Measurements from ENCODE around the gene ASCC2.
A peak's percentile ranks its signal among the peaks of the same experiment; 100 is the strongest.

Gene ASCC2

GRCh38 chr22:29816539-29816938 is 21.5 kb downstream of the ASCC2 start:
- peaks cover 8% of the 10 kb centered on the region for H3K4me1 Mint-ChIP-seq
- ATAC-seq (no peak), DNase-seq (ENCODE audit: low spot score in 2 of 2) (no peak)
- no peak overlapping the region for H3K4me3 Mint-ChIP-seq
- peaks cover 89% of the 10 kb centered on the region for H3K36me3 Mint-ChIP-seq
- H3K27ac Mint-ChIP-seq, result peak overlapping the region; percentile 43
- H3K9me3 Mint-ChIP-seq, result no peaks in the 10 kb centered on the region

GRCh38 chr22:29816128-29816527 is 21.9 kb downstream of the ASCC2 start:
- DNase-seq (ENCODE audit: low spot score in 2 of 2) (no peak), ATAC-seq (no peak)
- H3K27ac Mint-ChIP-seq, result peak overlapping the region; percentile 43
- peaks cover 89% of the 10 kb centered on the region for H3K36me3 Mint-ChIP-seq
- no peak overlapping the region for H3K4me3 Mint-ChIP-seq
- H3K9me3 Mint-ChIP-seq, result no peaks in the 10 kb centered on the region
- H3K4me1 Mint-ChIP-seq, result peaks cover 4% of the 10 kb centered on the region

DNA sequence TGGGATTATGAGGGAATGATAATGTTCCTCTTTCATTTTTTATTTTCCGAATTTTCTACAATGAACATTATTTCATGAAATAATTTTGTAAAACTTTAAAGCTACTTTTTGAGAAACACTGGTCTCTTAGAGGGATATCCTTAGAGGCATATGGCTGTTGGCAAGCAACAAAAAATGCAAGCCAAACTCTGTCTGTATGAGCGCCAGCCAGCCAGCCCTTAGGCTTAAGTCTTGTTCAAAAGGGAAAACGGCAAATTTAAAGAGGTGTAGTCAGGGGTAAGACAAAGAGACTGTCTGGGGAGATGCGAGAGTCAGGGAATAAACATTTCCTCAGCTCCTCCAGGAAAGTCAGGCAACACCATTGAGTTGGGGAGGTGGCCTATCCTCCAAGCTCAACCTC is 22.5 kb downstream of the ASCC2 start:
- Mint-ChIP-seq H3K4me3 (no peak overlapping the region), H3K36me3 (peaks cover 89% of the 10 kb centered on the region), H3K9me3 (no peaks in the 10 kb centered on the region), H3K4me1 (no peaks in the 10 kb centered on the region), H3K27ac (peak overlapping the region; percentile 43)
- no peak for DNase-seq (ENCODE audit: low spot score in 2 of 2)
- ATAC-seq, result no peak

- peak overlapping the region; percentile 32 for H3K27ac Mint-ChIP-seq
- no peaks in the 10 kb centered on the region for H3K4me1 Mint-ChIP-seq
- ATAC-seq (no peak), DNase-seq (ENCODE audit: low spot score in 2 of 2) (no peak)
- no peaks in the 10 kb centered on the region for H3K9me3 Mint-ChIP-seq
- no peak overlapping the region for H3K4me3 Mint-ChIP-seq
- peaks cover 91% of the 10 kb centered on the region for H3K36me3 Mint-ChIP-seq
Observed at GRCh38 chr22:29814003-29814402, 24.1 kb downstream of the ASCC2 start.

DNA sequence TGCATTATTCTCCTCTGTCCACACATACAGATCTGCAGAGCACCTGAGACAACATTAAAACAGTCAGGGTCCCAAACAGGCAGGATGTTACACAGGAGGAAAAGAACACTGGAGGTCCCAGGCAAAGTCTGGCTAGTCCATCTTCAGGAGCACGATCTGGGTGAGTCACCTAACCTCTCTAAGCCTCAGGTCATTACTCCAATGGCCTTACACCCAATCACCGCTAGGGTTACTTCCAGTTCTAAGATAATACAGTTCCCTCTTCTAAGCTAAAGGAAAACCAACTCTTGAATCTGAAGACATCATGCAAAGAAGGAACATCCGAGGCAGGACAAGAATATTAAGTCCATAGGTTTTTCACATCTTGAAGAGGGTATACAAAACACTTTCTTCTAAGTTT is 24.5 kb downstream of the ASCC2 start:
- Mint-ChIP-seq H3K27ac (no peak overlapping the region), H3K36me3 (peaks cover 91% of the 10 kb centered on the region), H3K4me1 (no peaks in the 10 kb centered on the region), H3K9me3 (no peaks in the 10 kb centered on the region), H3K4me3 (no peak overlapping the region)
- DNase-seq (ENCODE audit: low spot score in 2 of 2) (no peak), ATAC-seq (no peak)

- no peak for ATAC-seq
- H3K36me3 Mint-ChIP-seq, result peaks cover 91% of the 10 kb centered on the region
Observed at GRCh38 chr22:29813126-29813525, 24.9 kb downstream of the ASCC2 start.

DNA sequence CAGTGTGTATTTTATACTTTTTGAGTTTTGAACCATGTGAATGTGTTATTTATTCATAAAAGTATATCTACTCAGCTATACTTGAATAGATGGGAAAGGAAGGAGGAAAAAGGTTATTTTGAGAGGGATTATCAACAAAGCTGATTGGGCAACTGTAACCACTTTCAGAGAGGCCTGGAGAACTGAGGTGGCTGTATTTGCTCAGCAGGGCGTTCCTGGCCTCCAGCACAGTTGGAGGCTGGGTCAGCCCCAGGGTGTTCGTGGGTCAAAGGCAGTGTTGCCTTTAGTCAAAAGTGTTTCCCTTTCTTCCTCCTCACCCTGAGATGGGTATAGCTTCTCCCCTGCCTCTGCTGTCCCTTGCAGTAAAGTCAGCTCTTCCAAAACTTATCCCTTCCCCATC is 26.7 kb downstream of the ASCC2 start:
- DNase-seq (ENCODE audit: low spot score in 2 of 2) (no peak), ATAC-seq (no peak)
- Mint-ChIP-seq H3K4me1 (no peaks in the 10 kb centered on the region), H3K36me3 (peaks cover 97% of the 10 kb centered on the region), H3K4me3 (no peak overlapping the region), H3K9me3 (no peaks in the 10 kb centered on the region), H3K27ac (peak overlapping the region; percentile 79)

More at GRCh38 chr22:29813126-29813525, 24.9 kb downstream of the ASCC2 start:
- Mint-ChIP-seq H3K4me3 (no peak overlapping the region), H3K4me1 (no peaks in the 10 kb centered on the region), H3K27ac (peak overlapping the region; percentile 79), H3K9me3 (no peaks in the 10 kb centered on the region)
- no peak for DNase-seq (ENCODE audit: low spot score in 2 of 2)

GRCh38 chr22:29810216-29810615 is 27.9 kb downstream of the ASCC2 start:
- H3K4me3 Mint-ChIP-seq, result no peak overlapping the region
- DNase-seq (ENCODE audit: low spot score in 2 of 2) (no peak), ATAC-seq (no peak)
- H3K27ac Mint-ChIP-seq, result no peak overlapping the region
- peaks cover 100% of the 10 kb centered on the region for H3K36me3 Mint-ChIP-seq
- no peaks in the 10 kb centered on the region for H3K9me3 Mint-ChIP-seq
- no peaks in the 10 kb centered on the region for H3K4me1 Mint-ChIP-seq

- DNase-seq (ENCODE audit: low spot score in 2 of 2) (no peak), ATAC-seq (no peak)
- Mint-ChIP-seq H3K4me1 (no peaks in the 10 kb centered on the region), H3K36me3 (peaks cover 100% of the 10 kb centered on the region), H3K4me3 (no peak overlapping the region), H3K9me3 (no peaks in the 10 kb centered on the region), H3K27ac (peak overlapping the region; percentile 59)
Observed at GRCh38 chr22:29806196-29806595, 31.9 kb downstream of the ASCC2 start.

- no peak for DNase-seq (ENCODE audit: low spot score in 2 of 2)
- Mint-ChIP-seq H3K27ac (no peak overlapping the region), H3K4me1 (no peaks in the 10 kb centered on the region), H3K4me3 (no peak overlapping the region), H3K36me3 (peaks cover 100% of the 10 kb centered on the region), H3K9me3 (no peaks in the 10 kb centered on the region)
- no peak for ATAC-seq
Observed at GRCh38 chr22:29804985-29805384, 33.1 kb downstream of the ASCC2 start.

DNA sequence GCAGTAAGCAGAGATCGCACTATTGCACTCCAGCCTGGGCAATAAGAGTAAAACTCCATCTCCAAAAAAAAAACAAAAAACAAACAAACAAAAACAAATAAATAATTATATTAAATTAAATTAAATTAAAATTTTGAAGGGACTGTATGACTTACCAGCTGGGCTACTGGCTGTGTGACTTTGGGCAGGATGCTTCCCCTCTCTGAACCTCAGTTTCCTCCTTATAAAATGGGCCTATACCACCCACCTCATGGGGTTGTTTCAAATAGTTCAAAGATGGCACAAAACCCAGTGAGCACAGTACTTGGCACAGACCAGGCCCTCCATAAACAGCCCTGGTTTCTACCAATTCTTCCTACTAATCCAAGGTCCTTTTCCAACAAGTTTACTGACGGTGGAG is 34.9 kb downstream of the ASCC2 start:
- peaks cover 3% of the 10 kb centered on the region for H3K4me1 Mint-ChIP-seq
- peaks cover 92% of the 10 kb centered on the region for H3K36me3 Mint-ChIP-seq
- H3K9me3 Mint-ChIP-seq, result no peaks in the 10 kb centered on the region
- no peak for ATAC-seq
- no peak overlapping the region for H3K4me3 Mint-ChIP-seq
- H3K27ac Mint-ChIP-seq, result no peak overlapping the region
- DNase-seq (ENCODE audit: low spot score in 2 of 2), result no peak

- ATAC-seq (no peak), DNase-seq (ENCODE audit: low spot score in 2 of 2) (no peak)
- H3K4me1 Mint-ChIP-seq, result peaks cover 8% of the 10 kb centered on the region
- no peaks in the 10 kb centered on the region for H3K9me3 Mint-ChIP-seq
- H3K27ac Mint-ChIP-seq, result peak overlapping the region; percentile 43
- H3K4me3 Mint-ChIP-seq, result no peak overlapping the region
- H3K36me3 Mint-ChIP-seq, result peaks cover 92% of the 10 kb centered on the region
Observed at GRCh38 chr22:29801796-29802195, 36.3 kb downstream of the ASCC2 start.

DNA sequence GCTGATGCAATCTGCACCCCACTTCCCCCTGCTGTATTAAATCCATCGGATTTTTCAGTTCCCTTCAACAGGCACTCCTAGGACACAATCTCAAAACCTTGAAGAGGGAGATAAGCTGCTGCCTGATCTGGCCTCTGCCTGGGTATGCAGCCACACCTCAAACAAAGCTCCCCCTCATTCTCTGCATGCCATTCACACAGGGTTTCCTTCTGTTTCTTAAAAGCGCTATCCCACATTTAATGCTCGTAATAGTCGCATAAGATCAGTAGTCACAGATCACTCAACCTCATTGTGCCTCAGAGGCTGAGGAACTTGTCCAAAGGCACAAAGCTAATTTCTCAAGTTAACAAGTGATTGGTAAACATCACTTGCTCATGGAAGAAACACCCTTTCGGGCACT is 36.9 kb downstream of the ASCC2 start:
- Mint-ChIP-seq H3K9me3 (no peaks in the 10 kb centered on the region), H3K4me3 (no peak overlapping the region), H3K27ac (peak overlapping the region; percentile 43), H3K36me3 (peaks cover 92% of the 10 kb centered on the region), H3K4me1 (peaks cover 8% of the 10 kb centered on the region)
- no peak for ATAC-seq
- DNase-seq (ENCODE audit: low spot score in 2 of 2), result no peak

DNA sequence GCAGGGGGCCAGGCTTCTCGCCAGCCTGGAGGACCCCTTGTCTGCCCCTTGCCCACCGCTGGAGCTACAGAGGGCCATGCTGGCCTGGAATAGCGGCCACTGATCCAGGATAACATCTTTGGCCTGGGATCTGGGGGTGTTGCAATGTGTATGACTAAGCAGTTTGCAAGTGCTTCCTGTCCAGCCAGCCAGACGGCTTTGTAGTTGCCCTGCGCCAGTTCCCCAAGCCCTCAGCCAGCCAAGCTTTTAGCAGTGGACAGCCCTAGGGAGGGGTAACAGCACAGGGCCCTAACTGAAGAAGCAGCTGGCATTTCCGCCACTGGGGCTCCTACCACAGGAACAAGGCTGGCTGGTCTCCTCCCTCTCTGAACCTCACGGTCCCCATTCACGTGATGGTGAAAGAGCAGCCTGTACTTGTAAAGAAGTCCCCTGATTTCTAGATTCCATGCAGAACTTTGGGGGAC is 38.8 kb downstream of the ASCC2 start:
- no peaks in the 10 kb centered on the region for H3K9me3 Mint-ChIP-seq
- H3K27ac Mint-ChIP-seq, result peak overlapping the region; percentile 65
- H3K4me3 Mint-ChIP-seq, result no peak overlapping the region
- peaks cover 8% of the 10 kb centered on the region for H3K4me1 Mint-ChIP-seq
- DNase-seq (ENCODE audit: low spot score in 2 of 2) (no peak), ATAC-seq (no peak)
- H3K36me3 Mint-ChIP-seq, result peaks cover 92% of the 10 kb centered on the region

GRCh38 chr22:29798801-29799200 is 39.3 kb downstream of the ASCC2 start:
- Mint-ChIP-seq H3K4me3 (no peak overlapping the region), H3K9me3 (no peaks in the 10 kb centered on the region), H3K4me1 (peaks cover 8% of the 10 kb centered on the region), H3K36me3 (peaks cover 89% of the 10 kb centered on the region), H3K27ac (peak overlapping the region; percentile 65)
- no peak for DNase-seq (ENCODE audit: low spot score in 2 of 2)
- no peak for ATAC-seq

- peak overlapping the region; percentile 65 for H3K27ac Mint-ChIP-seq
- H3K9me3 Mint-ChIP-seq, result no peaks in the 10 kb centered on the region
- ATAC-seq (no peak), DNase-seq (ENCODE audit: low spot score in 2 of 2) (no peak)
- H3K4me3 Mint-ChIP-seq, result no peak overlapping the region
- peaks cover 84% of the 10 kb centered on the region for H3K36me3 Mint-ChIP-seq
- peaks cover 8% of the 10 kb centered on the region for H3K4me1 Mint-ChIP-seq
Observed at GRCh38 chr22:29798318-29798717, 39.8 kb downstream of the ASCC2 start.

DNA sequence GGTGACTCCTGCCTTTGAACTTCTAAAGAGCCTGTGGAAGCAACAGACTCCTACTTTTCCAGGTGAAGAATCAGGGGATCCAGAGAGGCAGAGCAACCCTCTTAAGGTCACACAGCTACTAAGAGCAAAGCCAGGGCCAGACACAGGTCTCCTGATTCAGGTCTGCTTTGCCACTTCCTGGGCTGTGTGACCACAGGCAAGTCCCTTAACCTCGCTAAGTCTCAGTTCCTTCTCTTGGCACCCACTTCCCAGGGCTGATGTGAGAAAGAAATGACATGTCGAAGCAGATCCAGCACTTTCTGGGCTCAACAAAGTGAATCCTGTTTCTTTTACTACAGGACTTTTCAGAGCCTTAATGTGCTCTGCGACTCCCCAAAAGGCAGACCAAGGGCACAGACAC is 40.7 kb downstream of the ASCC2 start:
- ATAC-seq (peak; percentile 65), DNase-seq (ENCODE audit: low spot score in 2 of 2) (no peak)
- H3K4me1 Mint-ChIP-seq, result peaks cover 8% of the 10 kb centered on the region
- H3K9me3 Mint-ChIP-seq, result no peaks in the 10 kb centered on the region
- peak overlapping the region; percentile 65 for H3K27ac Mint-ChIP-seq
- no peak overlapping the region for H3K4me3 Mint-ChIP-seq
- H3K36me3 Mint-ChIP-seq, result peaks cover 84% of the 10 kb centered on the region
